SK-N-SH treated with all-trans-retinoic acid at 6 μM for 48 hours (cell line): ENCODE data around the gene SSR1.

Experiments
- ATAC-seq: fragments of 200-7000 bp; cut with Tn5 transposase; 3 replicates; pipeline ENCODE4 v1.9.1; 2020; ENCODE audit warnings: mild to moderate bottlenecking, moderate library complexity
- ARNTL ChIP-seq: fragments of 450-650 bp; formaldehyde crosslinking; IDR thresholded peaks from 2 replicates; pipeline ENCODE4 v1.5.0; 2020; ENCODE audit warnings: low read depth, mild to moderate bottlenecking, moderate library complexity, borderline replicate concordance
- BACH2 ChIP-seq: fragments of 250-450 bp; sonication (Bioruptor Pico); IDR thresholded peaks from 2 replicates; pipeline ENCODE4 v1.9.0; 2021; ENCODE audit warnings: mild to moderate bottlenecking, borderline replicate concordance
- CREB5 ChIP-seq: fragments of 250-450 bp; sonication (Bioruptor Pico); IDR thresholded peaks from 2 replicates; pipeline ENCODE4 v1.5.1; 2020; ENCODE audit warnings: low read depth, mild to moderate bottlenecking, moderate library complexity
- CSDC2 ChIP-seq: fragments of 250-450 bp; sonication (Bioruptor Pico); IDR thresholded peaks from 2 replicates; pipeline ENCODE4 v1.5.0; 2020; ENCODE audit warnings: mild to moderate bottlenecking, moderate library complexity
- CSRNP3 ChIP-seq: fragments of 250-450 bp; sonication (Bioruptor Pico); IDR thresholded peaks from 2 replicates; pipeline ENCODE4 v1.5.1; 2021; ENCODE audit warnings: mild to moderate bottlenecking, moderate library complexity
- ESRRG ChIP-seq: fragments of 250-450 bp; sonication (Bioruptor Pico); IDR thresholded peaks from 2 replicates; pipeline ENCODE4 v1.6.1; 2021; ENCODE audit warnings: mild to moderate bottlenecking
- GLIS3 ChIP-seq: fragments of 250-450 bp; sonication (Bioruptor Pico); IDR thresholded peaks from 2 replicates; pipeline ENCODE4 v1.5.0; 2020; ENCODE audit warnings: mild to moderate bottlenecking, moderate library complexity
- ISL1 ChIP-seq: fragments of 250-450 bp; sonication (Bioruptor Pico); IDR thresholded peaks from 2 replicates; pipeline ENCODE4 v2.1.2; 2022; ENCODE audit warnings: mild to moderate bottlenecking, moderate library complexity
- OSR1 ChIP-seq: fragments of 250-450 bp; sonication (Bioruptor Pico); IDR thresholded peaks from 2 replicates; pipeline ENCODE4 v1.8.0; 2022; ENCODE audit warnings: moderate library complexity, mild to moderate bottlenecking, inconsistent platforms
- PATZ1 ChIP-seq: fragments of 250-450 bp; sonication (Bioruptor Pico); IDR thresholded peaks from 2 replicates; pipeline ENCODE4 v1.8.0; 2020; ENCODE audit warnings: mild to moderate bottlenecking, moderate library complexity, borderline replicate concordance
- POU6F1 ChIP-seq: fragments of 250-450 bp; sonication (Bioruptor Pico); IDR thresholded peaks from 2 replicates; pipeline ENCODE4 v1.8.0; 2021; ENCODE audit warnings: low read depth, mild to moderate bottlenecking, moderate library complexity, borderline replicate concordance
- PPARA ChIP-seq: fragments of 250-450 bp; sonication (Bioruptor Pico); IDR thresholded peaks from 2 replicates; pipeline ENCODE4 v1.5.0; 2020; ENCODE audit warnings: mild to moderate bottlenecking, borderline replicate concordance
- RARB ChIP-seq: fragments of 250-450 bp; sonication (Bioruptor Pico); IDR thresholded peaks from 2 replicates; pipeline ENCODE4 v1.8.0; 2021; ENCODE audit warnings: mild to moderate bottlenecking, moderate library complexity
- SNAI2 ChIP-seq: fragments of 250-450 bp; sonication (Bioruptor Pico); IDR thresholded peaks from 2 replicates; pipeline ENCODE4 v1.5.0; 2020; ENCODE audit warnings: mild to moderate bottlenecking, moderate library complexity
- TOX ChIP-seq: fragments of 250-450 bp; sonication (Bioruptor Pico); IDR thresholded peaks from 2 replicates; pipeline ENCODE4 v1.8.0; 2021; ENCODE audit warnings: mild to moderate bottlenecking, moderate library complexity, borderline replicate concordance
- TSHZ2 ChIP-seq: fragments of 250-450 bp; sonication (Bioruptor Pico); IDR thresholded peaks from 2 replicates; pipeline ENCODE4 v1.5.0; 2020; ENCODE audit warnings: mild to moderate bottlenecking, moderate library complexity
- ZFP30 ChIP-seq: fragments of 450-650 bp; formaldehyde crosslinking; IDR thresholded peaks from 2 replicates; pipeline ENCODE4 v1.5.0; 2022; ENCODE audit warnings: mild to moderate bottlenecking, moderate library complexity
- ZNF565 ChIP-seq: fragments of 450-650 bp; formaldehyde crosslinking; conservative IDR thresholded peaks from 2 replicates; pipeline ENCODE4 v1.5.0; 2020; ENCODE audit warnings: low read depth, mild to moderate bottlenecking, moderate library complexity
- ZNF70 ChIP-seq: fragments of 450-650 bp; formaldehyde crosslinking; IDR thresholded peaks from 2 replicates; pipeline ENCODE4 v1.5.0; 2020; ENCODE audit warnings: mild to moderate bottlenecking, moderate library complexity
- ZNF8 ChIP-seq: fragments of 450-650 bp; formaldehyde crosslinking; IDR thresholded peaks from 2 replicates; pipeline ENCODE4 v1.5.0; 2020; ENCODE audit warnings: mild to moderate bottlenecking, moderate library complexity

Gene SSR1

DNA sequence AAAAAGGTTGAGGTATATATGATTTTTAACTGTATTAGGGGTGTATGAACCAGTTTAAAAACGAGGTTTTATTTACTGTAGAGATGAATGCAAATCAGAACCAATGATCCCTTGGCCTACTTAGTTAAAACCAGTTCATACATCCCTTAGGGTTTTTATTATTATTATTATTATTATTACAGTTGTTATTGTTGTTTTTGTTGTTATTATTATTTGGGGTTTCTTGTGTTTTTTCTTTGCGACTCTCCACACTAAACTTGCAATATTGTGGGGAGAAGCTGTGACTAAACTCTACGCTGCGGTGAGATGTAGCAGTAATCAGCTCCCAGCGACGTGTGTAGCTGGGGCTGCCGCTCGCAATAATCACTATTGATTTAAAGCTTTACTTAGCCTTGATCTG is 62.2 kb downstream of the SSR1 start:
- no peak for ATAC-seq
- TF ChIP-seq SNAI2 (CRISPR knock-in tag) (no peak), ZNF8 (no peak), ZFP30 (CRISPR knock-in tag) (no peak), BACH2 (CRISPR knock-in tag) (no peak), RARB (CRISPR knock-in tag) (no peak), CSRNP3 (CRISPR knock-in tag) (no peak), CSDC2 (no peak), ZNF565 (CRISPR knock-in tag) (no peak), ESRRG (CRISPR knock-in tag) (no peak), POU6F1 (CRISPR knock-in tag) (no peak), GLIS3 (CRISPR knock-in tag) (no peak), ARNTL (CRISPR knock-in tag) (no peak), CREB5 (no peak), TSHZ2 (CRISPR knock-in tag) (no peak), OSR1 (no peak)

- no peak for ATAC-seq
- TF ChIP-seq TSHZ2 (CRISPR knock-in tag) = no peak
- TF ChIP-seq ISL1 = no peak
- no peak for TF ChIP-seq RARB (CRISPR knock-in tag)
- no peak for TF ChIP-seq ESRRG (CRISPR knock-in tag)
- no peak for TF ChIP-seq ZNF70
- no peak for TF ChIP-seq CREB5
- TF ChIP-seq PATZ1 (CRISPR knock-in tag) = no peak
- TF ChIP-seq OSR1 = no peak
- no peak for TF ChIP-seq ZNF8
- no peak for TF ChIP-seq TOX (CRISPR knock-in tag)
- TF ChIP-seq GLIS3 (CRISPR knock-in tag) = no peak
- no peak for TF ChIP-seq ZFP30 (CRISPR knock-in tag)
- no peak for TF ChIP-seq PPARA
- TF ChIP-seq BACH2 (CRISPR knock-in tag) = no peak
- no peak for TF ChIP-seq POU6F1 (CRISPR knock-in tag)
Measured at GRCh38 chr6:7249946-7250643, 62.9 kb downstream of the SSR1 start.
